Body of pancreas (tissue), 4 donors: ENCODE results near the gene PPP1R7. TPM values are rescaled to one million over a fixed set of nuclear protein-coding genes. Genes with fewer than 3 reads are reported as not detected.

ENCODE experiments used
- ATAC-seq: fragments of 150-250 bp; one replicate; pipeline ENCODE4 v1.9.1; 2016
- DNase-seq, 4 donors: peaks; one replicate each; pipeline ENCODE4 v3.0.0-alpha.2; 2019
- H3K27ac ChIP-seq, 4 donors: fragments of 200-600 bp; sonication (generic); 1 replicate in 3 of 4; 2 replicates in 1 of 4; pipeline versions ENCODE4 v1.5.1 to v1.6.1; 2016 to 2019; ENCODE audit warnings: mild to moderate bottlenecking in 1 of 4, mixed read lengths in 1 of 4, moderate library complexity in 1 of 4
- H3K27me3 ChIP-seq, 2 donors: fragments of 200-600 bp; sonication (generic); one replicate each; pipeline ENCODE4 v1.6.0; 2016; ENCODE audit warnings: mild to moderate bottlenecking in 1 of 2
- H3K36me3 ChIP-seq, 2 donors: fragments of 200-600 bp; sonication (generic); replicated peaks in 1 of 2; 2 replicates each; pipeline ENCODE4 v1.5.1; 2016; ENCODE audit warnings: low read depth in 2 of 2; ENCODE audit not compliant: insufficient read depth in 1 of 2
- H3K4me1 ChIP-seq: fragments of 200-600 bp; sonication (generic); one replicate; pipeline ENCODE4 v1.6.0; 2016
- H3K4me3 ChIP-seq, 2 donors: fragments of 200-600 bp; sonication (generic); 1 replicate in 1 of 2; 2 replicates in 1 of 2; pipeline ENCODE4 v1.5.1; 2016 to 2019
- H3K9me3 ChIP-seq, 3 donors: fragments of 200-600 bp; sonication (generic); 1 replicate in 2 of 3; 2 replicates in 1 of 3; pipeline ENCODE4 v1.5.1; 2016
- POLR2A ChIP-seq, 3 donors: fragments of 450-650 bp; IDR thresholded peaks; one replicate each; pipeline ENCODE4 v1.6.1; 2016; ENCODE audit warnings: antibody characterized with exemption in 3 of 3, mild to moderate bottlenecking in 2 of 3
- WGBS, 2 donors: methylation state at CpG; one replicate each; pipeline ENCODE4 v1.1.5; 2017; 5-methylcytosine and 5-hydroxymethylcytosine counted together
- intact Hi-C: fragments of 100-400 bp; cut with DNase I; formaldehyde crosslinking; loops from one replicate; pipeline ENCODE4 v1.15.1; 2023
- total RNA-seq, 2 donors: library from RNA; depleted of rRNA; stranded (reverse); fragments of >200 nt; gene quantifications; one replicate each; pipeline ENCODE4 v1.1.0, GENCODE V29; 2016
- TF ChIP-seq, protein P1 (sequence below), 7 experiments: fragments of 450-650 bp in 4 of 7; fragments of 200-600 bp in 3 of 7; sonication (generic) in 3 of 7; IDR thresholded peaks; one replicate each; pipeline ENCODE4 v1.5.1; 2016 to 2019; ENCODE audit warnings: antibody characterized with exemption in 7 of 7

PPP1R7 gene
- total RNA-seq, 2 donors from 2014 or later = 27.0 to 99.4 TPM

DNA sequence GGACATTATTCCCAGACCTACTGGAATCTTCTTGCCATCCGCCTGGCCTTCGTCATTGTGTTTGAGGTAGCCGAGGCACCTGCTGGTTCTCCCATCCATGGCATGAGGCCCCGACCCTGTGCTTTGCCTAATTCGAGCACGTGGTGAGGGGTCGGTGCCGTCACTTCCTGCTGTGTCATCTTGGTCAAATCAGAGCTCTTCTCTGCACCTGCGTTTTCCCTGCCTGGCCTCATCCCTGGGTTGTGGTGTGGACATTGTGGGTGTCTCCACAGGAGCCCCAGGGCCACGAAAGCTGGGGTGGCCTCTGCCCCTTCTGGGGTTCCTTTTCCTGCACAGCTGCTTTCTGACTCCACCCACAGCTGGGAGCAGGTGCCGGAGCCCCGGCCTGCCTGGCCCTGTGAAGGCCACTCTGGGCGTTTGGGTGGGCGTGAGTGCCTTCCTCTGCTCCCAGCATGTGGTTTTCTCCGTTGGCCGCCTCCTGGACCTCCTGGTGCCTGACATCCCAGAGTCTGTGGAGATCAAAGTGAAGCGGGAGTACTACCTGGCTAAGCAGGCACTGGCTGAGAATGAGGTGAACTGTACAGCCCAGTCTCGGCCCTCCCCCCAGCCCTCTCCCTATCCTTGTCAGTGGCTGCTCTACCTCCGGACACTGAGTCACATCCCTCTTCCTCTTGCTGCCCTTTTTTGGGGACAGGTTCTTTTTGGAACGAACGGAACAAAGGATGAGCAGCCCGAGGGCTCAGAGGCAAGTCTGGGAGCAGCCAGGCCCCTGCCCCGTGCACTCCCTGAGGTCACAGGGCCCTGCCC is 73.1 kb downstream of the PPP1R7 start:
- intact Hi-C loops = no loop called here
- H3K27ac ChIP-seq = peak overlapping the region in 2 of 4 donors; percentile 19 to 33
- H3K9me3 ChIP-seq = no peaks in the 10 kb centered on the region
- DNase-seq (no peak), ATAC-seq (peak; percentile 16)
- H3K27me3 ChIP-seq = no peaks in the 10 kb centered on the region
- H3K36me3 ChIP-seq = peaks cover 0 to 16% of the 10 kb centered on the region in 2 donors
- WGBS, 2 donors = 42 to 46% methylated on average over 10 to 22 of the region's 23 CpGs
- H3K4me3 ChIP-seq = no peak overlapping the region
- H3K4me1 ChIP-seq = peaks cover 25% of the 10 kb centered on the region
- TF ChIP-seq, protein P1, sequence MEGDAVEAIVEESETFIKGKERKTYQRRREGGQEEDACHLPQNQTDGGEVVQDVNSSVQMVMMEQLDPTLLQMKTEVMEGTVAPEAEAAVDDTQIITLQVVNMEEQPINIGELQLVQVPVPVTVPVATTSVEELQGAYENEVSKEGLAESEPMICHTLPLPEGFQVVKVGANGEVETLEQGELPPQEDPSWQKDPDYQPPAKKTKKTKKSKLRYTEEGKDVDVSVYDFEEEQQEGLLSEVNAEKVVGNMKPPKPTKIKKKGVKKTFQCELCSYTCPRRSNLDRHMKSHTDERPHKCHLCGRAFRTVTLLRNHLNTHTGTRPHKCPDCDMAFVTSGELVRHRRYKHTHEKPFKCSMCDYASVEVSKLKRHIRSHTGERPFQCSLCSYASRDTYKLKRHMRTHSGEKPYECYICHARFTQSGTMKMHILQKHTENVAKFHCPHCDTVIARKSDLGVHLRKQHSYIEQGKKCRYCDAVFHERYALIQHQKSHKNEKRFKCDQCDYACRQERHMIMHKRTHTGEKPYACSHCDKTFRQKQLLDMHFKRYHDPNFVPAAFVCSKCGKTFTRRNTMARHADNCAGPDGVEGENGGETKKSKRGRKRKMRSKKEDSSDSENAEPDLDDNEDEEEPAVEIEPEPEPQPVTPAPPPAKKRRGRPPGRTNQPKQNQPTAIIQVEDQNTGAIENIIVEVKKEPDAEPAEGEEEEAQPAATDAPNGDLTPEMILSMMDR (IDR thresholded peaks at IDR 0.05) = no peak
- no peak for TF ChIP-seq POLR2A (IDR thresholded peaks at IDR 0.05)

- Histone ChIP-seq H3K4me3 (no peak overlapping the region), H3K27me3 (no peaks in the 10 kb centered on the region), H3K9me3 (no peaks in the 10 kb centered on the region), H3K27ac (peak overlapping the region in 2 of 4 donors; percentile 19 to 33), H3K36me3 (peaks cover 7 to 24% of the 10 kb centered on the region in 2 donors), H3K4me1 (peaks cover 17% of the 10 kb centered on the region)
- TF ChIP-seq POLR2A (IDR thresholded peaks at IDR 0.05) = no peak
- TF ChIP-seq, protein P1 (IDR thresholded peaks at IDR 0.05) = no peak
- DNase-seq (peak in 1 of 4 donors; percentile 37), ATAC-seq (peak; percentile 21)
- intact Hi-C loops = no loop called here
- 21 to 27% methylated on average over 20 to 26 of the region's 26 CpGs for WGBS, 2 donors
These were observed 74.0 kb downstream of the PPP1R7 start for GRCh38 chr2:241224018-241224850.

DNA sequence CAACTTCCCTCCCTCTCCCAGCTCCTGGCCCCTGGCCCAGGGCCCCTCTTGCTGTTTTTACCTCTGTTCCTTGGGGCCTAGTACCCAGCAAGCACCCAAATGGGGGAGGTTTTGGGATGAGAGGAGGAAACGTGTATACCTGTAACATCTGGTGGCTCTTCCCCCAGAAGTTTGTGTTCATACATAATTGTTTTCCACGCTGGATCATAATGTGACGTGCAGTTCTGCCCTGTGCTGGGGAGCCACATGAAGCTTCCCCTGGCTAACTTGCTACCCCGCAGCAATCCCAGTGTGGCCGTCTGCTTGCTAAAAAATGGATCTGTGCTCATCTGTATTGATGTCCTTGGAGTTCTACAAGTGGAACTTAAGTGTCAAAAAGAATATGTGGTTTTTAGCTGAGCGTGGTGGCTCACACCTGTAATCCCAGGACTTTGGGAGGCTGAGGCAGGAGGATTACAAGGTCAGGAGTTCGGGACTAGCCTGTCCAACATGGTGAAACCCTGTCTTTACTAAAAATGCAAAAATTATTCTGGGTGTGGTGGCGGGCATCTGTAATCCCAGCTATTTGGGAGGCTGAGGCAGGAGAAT is 74.7 kb downstream of the PPP1R7 start:
- no peak overlapping the region for H3K4me3 ChIP-seq
- peaks cover 14% of the 10 kb centered on the region for H3K4me1 ChIP-seq
- H3K36me3 ChIP-seq = peaks cover 14 to 31% of the 10 kb centered on the region in 2 donors
- H3K27me3 ChIP-seq = no peaks in the 10 kb centered on the region
- H3K9me3 ChIP-seq = no peaks in the 10 kb centered on the region
- TF ChIP-seq POLR2A (IDR thresholded peaks at IDR 0.05) = no peak
- TF ChIP-seq, protein P1 (IDR thresholded peaks at IDR 0.05) = no peak
- 77% methylated on average over 8 of the region's 8 CpGs for WGBS, 2 donors
- H3K27ac ChIP-seq = peak overlapping the region in 2 of 4 donors; percentile 19 to 33
- ATAC-seq (no peak), DNase-seq (no peak)
- intact Hi-C loops = no loop called here

- Histone ChIP-seq H3K36me3 (peaks cover 20 to 37% of the 10 kb centered on the region in 2 donors), H3K4me1 (peaks cover 14% of the 10 kb centered on the region), H3K27me3 (no peaks in the 10 kb centered on the region), H3K27ac (no peak overlapping the region), H3K9me3 (no peaks in the 10 kb centered on the region), H3K4me3 (no peak overlapping the region)
- TF ChIP-seq, protein P1 (IDR thresholded peaks at IDR 0.05) = no peak
- TF ChIP-seq POLR2A (IDR thresholded peaks at IDR 0.05) = no peak
- intact Hi-C loops = no loop called here
- ATAC-seq (no peak), DNase-seq (no peak)
- WGBS, 2 donors = 61 to 80% methylated on average over 3 to 16 of the region's 16 CpGs
These were observed 75.3 kb downstream of the PPP1R7 start for GRCh38 chr2:241225545-241225944.
